K562 (cell line): ENCODE data around the gene TRIM36. TPM values are rescaled to one million over a fixed set of nuclear protein-coding genes. Genes with fewer than 3 reads are reported as not detected.

Experiments
- ATAC-seq: fragments of 200-7000 bp; cut with Tn5 transposase; 3 replicates; pipeline ENCODE4 v1.9.1; 2020; ENCODE audit warnings: moderate library complexity
- BruUV-seq: library from RNA; stranded (reverse); fragments of 400-500 nt; replicated peaks from 2 replicates; lab custom pipeline; 2021; lab: Mats Ljungman, UMichigan
- CTCF ChIA-PET: fragments of 300-600 bp; formaldehyde crosslinking; extraction: SDS; loops from one replicate; lab custom pipeline; 2021; ENCODE audit warnings: low intra/inter-chr PET ratio; lab: Yijun Ruan, JAX
- POLR2A ChIA-PET: fragments of 300-600, 350-650 bp; sonication (Branson Sonifier 250); formaldehyde crosslinking; extraction: SDS; loops from one replicate; lab custom pipeline; 2021; ENCODE audit warnings: antibody characterized with exemption, inconsistent platforms; lab: Yijun Ruan, JAX
- DNase-seq, 4 experiments: peaks; one replicate each; pipeline versions ENCODE4 v3.0.0 to v3.0.0-alpha.2; 2011 to 2018; ENCODE audit warnings: low spot score in 3 of 4, mixed read lengths in 3 of 4; ENCODE audit errors: extremely low read depth in 1 of 4
- FAIRE-seq: peaks from 2 replicates; lab custom pipeline; 2011; peaks lifted over from hg19 to GRCh38; lab: Jason Lieb, UNC
- H2AFZ ChIP-seq: 2 replicates; pipeline ENCODE4 v1.6.0; 2011; ENCODE audit warnings: low read depth, low read length, control low read depth, inconsistent platforms
- H3K27ac ChIP-seq: fragments of 200-600 bp; 3 replicates; pipeline ENCODE4 v1.8.0; 2011; ENCODE audit warnings: low read depth, mild to moderate bottlenecking, control low read depth, inconsistent platforms, low read length, moderate library complexity, mixed read lengths; ENCODE audit errors: extremely low read depth
- H3K27me3 ChIP-seq, 2 experiments: fragments of 300-600 bp in 1 of 2; 2 replicates in 1 of 2; 3 replicates in 1 of 2; pipeline versions ENCODE4 v1.6.0 to v1.8.0; 2011; ENCODE audit warnings: inconsistent platforms in 2 of 2, low read length in 2 of 2, mild to moderate bottlenecking in 1 of 2, mixed read lengths in 1 of 2, moderate library complexity in 1 of 2; ENCODE audit not compliant: control insufficient read depth in 2 of 2, insufficient read depth in 2 of 2
- H3K36me3 ChIP-seq: fragments of 300-600 bp; 3 replicates; pipeline ENCODE4 v1.8.0; 2011; ENCODE audit warnings: mild to moderate bottlenecking, low read length, inconsistent platforms; ENCODE audit not compliant: control insufficient read depth, insufficient read depth
- H3K4me1 ChIP-seq, 2 experiments: fragments of 200-600 bp in 1 of 2; replicated peaks in 1 of 2; 2 replicates in 1 of 2; 3 replicates in 1 of 2; pipeline versions ENCODE4 v1.5.1 to v1.8.0; 2011; ENCODE audit warnings: inconsistent platforms in 2 of 2, low read length in 2 of 2, mild to moderate bottlenecking in 1 of 2, mixed read lengths in 1 of 2, moderate library complexity in 1 of 2; ENCODE audit not compliant: control insufficient read depth in 2 of 2, insufficient read depth in 2 of 2
- H3K4me2 ChIP-seq: 2 replicates; pipeline ENCODE4 v1.6.1; 2011; ENCODE audit warnings: low read length, control low read depth, inconsistent platforms, mixed read lengths; ENCODE audit not compliant: insufficient read depth
- H3K4me3 ChIP-seq: fragments of 200-600 bp; sonication (generic), shearing (Covaris generic); 2 replicates; pipeline ENCODE4 v1.5.1; 2016; ENCODE audit warnings: control low read depth, inconsistent platforms
- H3K79me2 ChIP-seq: fragments of 200-600 bp; 3 replicates; pipeline ENCODE4 v1.8.0; 2011; ENCODE audit warnings: low read length, inconsistent platforms; ENCODE audit not compliant: control insufficient read depth, insufficient read depth
- H3K9ac ChIP-seq, 2 experiments: 2 replicates each; pipeline versions ENCODE4 v1.6.0 to v1.6.1; 2011; ENCODE audit warnings: low read depth in 2 of 2, low read length in 2 of 2, control low read depth in 1 of 2, inconsistent platforms in 1 of 2, mild to moderate bottlenecking in 1 of 2, mixed read lengths in 1 of 2; ENCODE audit not compliant: insufficient read depth in 1 of 2
- H3K9me1 ChIP-seq: one replicate; pipeline ENCODE4 v1.6.0; 2011; ENCODE audit warnings: inconsistent platforms, mild to moderate bottlenecking, low read length, moderate library complexity; ENCODE audit not compliant: control insufficient read depth, insufficient read depth
- H3K9me3 ChIP-seq: replicated peaks from 2 replicates; pipeline ENCODE4 v1.5.1; 2011; ENCODE audit warnings: low read depth, low read length, inconsistent platforms; ENCODE audit not compliant: control insufficient read depth, insufficient read depth
- H4K20me1 ChIP-seq: replicated peaks from 2 replicates; pipeline ENCODE4 v1.6.1; 2011; ENCODE audit warnings: low read length, inconsistent platforms, mixed read lengths; ENCODE audit not compliant: control insufficient read depth, insufficient read depth
- ADNP ChIP-seq: fragments of 200-800 bp; sonication (Bioruptor generic); IDR thresholded peaks from 2 replicates; pipeline ENCODE4 v1.6.1; 2016; ENCODE audit warnings: missing genetic modification characterization, missing compliant biosample characterization
- ARID1B ChIP-seq: fragments of 450-650 bp; IDR thresholded peaks from 2 replicates; pipeline ENCODE4 v1.6.1; 2016; ENCODE audit warnings: antibody characterized with exemption, mild to moderate bottlenecking, inconsistent platforms
- CBFB ChIP-seq: sonication (generic); formaldehyde crosslinking; IDR thresholded peaks from 2 replicates; pipeline ENCODE4 v1.4.0; 2020; ENCODE audit warnings: mild to moderate bottlenecking, missing genetic modification reagents
- CBX1 ChIP-seq: sonication (generic); IDR thresholded peaks from 2 replicates; pipeline ENCODE4 v1.6.1; 2016; ENCODE audit warnings: antibody characterized with exemption, low read depth, mild to moderate bottlenecking
- CXXC5 ChIP-seq: fragments of 250-450 bp; sonication (Bioruptor Pico); IDR thresholded peaks from 2 replicates; pipeline ENCODE4 v1.8.0; 2022; ENCODE audit warnings: inconsistent platforms, mild to moderate bottlenecking, moderate library complexity
- EHMT2 ChIP-seq: fragments of 450-650 bp; IDR thresholded peaks from 2 replicates; pipeline ENCODE4 v1.6.1; 2018; ENCODE audit warnings: antibody characterized with exemption
- KDM4B ChIP-seq, 2 experiments: fragments of 450-650 bp in 1 of 2; sonication (generic) in 1 of 2; IDR thresholded peaks; 2 replicates each; pipeline ENCODE4 v1.6.1; 2016 to 2017; ENCODE audit warnings: borderline replicate concordance in 2 of 2, antibody characterized with exemption in 1 of 2, low read depth in 1 of 2, mild to moderate bottlenecking in 1 of 2
- LARP7 ChIP-seq: fragments of 450-650 bp; IDR thresholded peaks from 2 replicates; pipeline ENCODE4 v1.6.1; 2016
- OTX1 ChIP-seq: fragments of 450-650 bp; formaldehyde crosslinking; IDR thresholded peaks from 2 replicates; pipeline ENCODE4 v1.4.0; 2022; ENCODE audit warnings: mild to moderate bottlenecking
- RBFOX2 ChIP-seq: fragments of 200-400 bp; formaldehyde crosslinking; IDR thresholded peaks from 2 replicates; pipeline ENCODE4 v1.6.1; 2017; ENCODE audit warnings: low read depth, mild to moderate bottlenecking, low read length, moderate library complexity
- SMC3 ChIP-seq: conservative IDR thresholded peaks from 2 replicates; pipeline ENCODE4 v1.6.1; 2011; ENCODE audit warnings: low read depth, low read length, improper control_type of control experiment; ENCODE audit not compliant: insufficient read depth
- ZNF354B ChIP-seq: fragments of 250-450 bp; sonication (Bioruptor Pico); IDR thresholded peaks from 2 replicates; pipeline ENCODE4 v1.4.0; 2020
- ZNF384 ChIP-seq: IDR thresholded peaks from 2 replicates; pipeline ENCODE4 v1.6.1; 2012; ENCODE audit warnings: low read depth, low read length, improper control_type of control experiment
- ZNF644 ChIP-seq: fragments of 200-800 bp; sonication (Bioruptor generic); IDR thresholded peaks from 2 replicates; pipeline ENCODE4 v1.6.1; 2016; ENCODE audit warnings: low read depth, missing genetic modification characterization, missing compliant biosample characterization
- WGBS: fragments of 100-300 bp; shearing (Covaris generic); methylation state at CpG from one replicate; pipeline ENCODE4 v1.1.6; 2016; ENCODE audit warnings: low coverage, mixed read lengths; ENCODE audit not compliant: insufficient coverage; ENCODE audit errors: missing lambda C conversion rate; 5-methylcytosine and 5-hydroxymethylcytosine counted together
- in situ Hi-C: fragments of 300-500 bp; cut with MboI; formaldehyde crosslinking; loops from 4 replicates; pipeline ENCODE4 v1.15.0; 2018; ENCODE audit warnings: inconsistent platforms, mixed read lengths
- intact Hi-C: fragments of 100-400 bp; cut with micrococcal nuclease; formaldehyde crosslinking; loops from 2 replicates; pipeline ENCODE4 v1.14.2; 2022
- polyA plus RNA-seq, 8 experiments: library from polyadenylated mRNA; depleted of rRNA in 4 of 8; stranded (reverse) in 5 of 8; unstranded in 3 of 8; fragments of >200 nt; fragmentation: Nextera tagmentation in 2 of 8; fragmentation: Illumina TruSeq in 1 of 8; extraction: Ambion mirVana in 2 of 8; extraction: Trizol in 1 of 8; gene quantifications; 2 replicates each; pipeline versions ENCODE4 v1.2.1 to v1.2.3, GENCODE V29; 2011 to 2014; ENCODE audit warnings: inconsistent platforms in 1 of 8, missing spikeins in 1 of 8
- total RNA-seq, 7 experiments: library from RNA; depleted of rRNA in 6 of 7; stranded (reverse); fragments of >200 nt in 6 of 7; fragmentation: Illumina TruSeq in 2 of 7; extraction: Trizol in 2 of 7; gene quantifications; 2 replicates each; pipeline versions ENCODE4 v1.2.1 to v1.2.3, GENCODE V29; 2011 to 2021; ENCODE audit warnings: low replicate concordance in 1 of 7
- TF ChIP-seq, protein P1 (sequence below): fragments of 450-650 bp; IDR thresholded peaks from 2 replicates; pipeline ENCODE4 v1.6.1; 2017; ENCODE audit warnings: antibody characterized with exemption
- TF ChIP-seq, protein P2 (sequence below): fragments of 250-450 bp; sonication (Bioruptor Pico); IDR thresholded peaks from 2 replicates; pipeline ENCODE4 v1.9.0; 2021; ENCODE audit warnings: mild to moderate bottlenecking
- TF ChIP-seq, protein P3 (sequence below): fragments of 450-650 bp; formaldehyde crosslinking; IDR thresholded peaks from 2 replicates; pipeline ENCODE4 v1.4.0; 2020; ENCODE audit warnings: mild to moderate bottlenecking, moderate library complexity
- TF ChIP-seq, protein P4 (sequence below), 3 experiments: fragments of 200-800 bp in 1 of 3; sonication (Bioruptor generic) in 1 of 3; sonication (generic) in 1 of 3; formaldehyde crosslinking in 1 of 3; IDR thresholded peaks; 2 replicates each; pipeline versions ENCODE4 v1.6.1 to v1.8.0; 2016 to 2022; ENCODE audit warnings: mild to moderate bottlenecking in 2 of 3, missing compliant biosample characterization in 2 of 3, missing genetic modification characterization in 2 of 3, missing genetic modification reagents in 1 of 3

The TRIM36 gene
- total and polyA plus RNA-seq, 9 of the 15 experiments (the other 6 are each of a cell fraction or from before 2014, with no cell fraction given), result 0.10 to 0.71 (median 0.31) TPM

DNA sequence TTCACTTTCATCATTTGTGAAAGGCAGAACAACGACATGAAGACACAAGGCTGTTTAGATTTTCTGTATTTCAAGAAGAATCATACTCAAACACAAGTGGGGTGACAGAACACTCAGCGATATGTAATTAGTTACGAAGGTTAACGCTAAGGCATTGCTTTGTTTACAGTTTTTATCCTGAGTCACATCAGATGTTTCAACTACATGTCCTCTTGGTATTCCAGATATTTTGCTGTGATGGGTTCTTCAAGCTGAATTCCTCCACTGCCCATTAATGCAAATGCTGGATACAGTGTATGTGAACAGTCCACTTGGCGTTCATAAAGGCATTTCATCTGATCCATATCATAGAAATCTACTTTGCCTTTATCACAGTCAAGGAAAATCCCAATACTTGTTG lies 43.4 kb downstream of the TRIM36 start (continued):
- TF ChIP-seq, protein P1, sequence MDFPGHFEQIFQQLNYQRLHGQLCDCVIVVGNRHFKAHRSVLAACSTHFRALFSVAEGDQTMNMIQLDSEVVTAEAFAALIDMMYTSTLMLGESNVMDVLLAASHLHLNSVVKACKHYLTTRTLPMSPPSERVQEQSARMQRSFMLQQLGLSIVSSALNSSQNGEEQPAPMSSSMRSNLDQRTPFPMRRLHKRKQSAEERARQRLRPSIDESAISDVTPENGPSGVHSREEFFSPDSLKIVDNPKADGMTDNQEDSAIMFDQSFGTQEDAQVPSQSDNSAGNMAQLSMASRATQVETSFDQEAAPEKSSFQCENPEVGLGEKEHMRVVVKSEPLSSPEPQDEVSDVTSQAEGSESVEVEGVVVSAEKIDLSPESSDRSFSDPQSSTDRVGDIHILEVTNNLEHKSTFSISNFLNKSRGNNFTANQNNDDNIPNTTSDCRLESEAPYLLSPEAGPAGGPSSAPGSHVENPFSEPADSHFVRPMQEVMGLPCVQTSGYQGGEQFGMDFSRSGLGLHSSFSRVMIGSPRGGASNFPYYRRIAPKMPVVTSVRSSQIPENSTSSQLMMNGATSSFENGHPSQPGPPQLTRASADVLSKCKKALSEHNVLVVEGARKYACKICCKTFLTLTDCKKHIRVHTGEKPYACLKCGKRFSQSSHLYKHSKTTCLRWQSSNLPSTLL, result no peak
- no peak for TF ChIP-seq CBFB
- TF ChIP-seq, protein P2, sequence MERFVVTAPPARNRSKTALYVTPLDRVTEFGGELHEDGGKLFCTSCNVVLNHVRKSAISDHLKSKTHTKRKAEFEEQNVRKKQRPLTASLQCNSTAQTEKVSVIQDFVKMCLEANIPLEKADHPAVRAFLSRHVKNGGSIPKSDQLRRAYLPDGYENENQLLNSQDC (CRISPR knock-in tag), result no peak

- ATAC-seq (no peak), FAIRE-seq (no peak), DNase-seq (no peak)
- intact Hi-C loops, result no loop called here
- H2AFZ ChIP-seq, result no peak overlapping the region
- no peaks in the 10 kb centered on the region for H3K36me3 ChIP-seq
- ChIA-PET POLR2A (interaction anchor here (0.8 kb wide), 1 partner anchor 13 kb away, joined by 4 read pairs; no protein-coding TSS in a partner anchor), CTCF (no interaction called here)
- no peak overlapping the region for H3K27ac ChIP-seq
- in situ Hi-C loops, result no loop called here
- BruUV-seq, result no TSS peak
- H3K4me1 ChIP-seq, result no peaks in the 10 kb centered on the region
- H3K4me2 ChIP-seq, result no peak overlapping the region
- no peaks in the 10 kb centered on the region for H3K27me3 ChIP-seq
- no peaks in the 10 kb centered on the region for H3K9me3 ChIP-seq
- no peak overlapping the region for H3K4me3 ChIP-seq
- 7% methylated on average over 1 of the region's 1 CpG for WGBS
- H3K9ac ChIP-seq, result no peak overlapping the region
- H3K9me1 ChIP-seq, result no peaks in the 10 kb centered on the region
- H4K20me1 ChIP-seq, result no peaks in the 10 kb centered on the region
- no peaks in the 10 kb centered on the region for H3K79me2 ChIP-seq
- TF ChIP-seq RBFOX2 (no peak), ZNF384 (no peak), ADNP (tag) (no peak), SMC3 (no peak), KDM4B (IDR thresholded peaks at IDR 0.05; ENCODE audit: borderline replicate concordance in 2 of 2, low read depth in 1 of 2) (no peak), ARID1B (no peak), CBX1 (no peak), ZNF354B (CRISPR knock-in tag) (no peak), ZNF644 (tag) (no peak), EHMT2 (no peak), LARP7 (no peak), OTX1 (CRISPR knock-in tag) (no peak), CXXC5 (no peak)
- TF ChIP-seq, protein P3, sequence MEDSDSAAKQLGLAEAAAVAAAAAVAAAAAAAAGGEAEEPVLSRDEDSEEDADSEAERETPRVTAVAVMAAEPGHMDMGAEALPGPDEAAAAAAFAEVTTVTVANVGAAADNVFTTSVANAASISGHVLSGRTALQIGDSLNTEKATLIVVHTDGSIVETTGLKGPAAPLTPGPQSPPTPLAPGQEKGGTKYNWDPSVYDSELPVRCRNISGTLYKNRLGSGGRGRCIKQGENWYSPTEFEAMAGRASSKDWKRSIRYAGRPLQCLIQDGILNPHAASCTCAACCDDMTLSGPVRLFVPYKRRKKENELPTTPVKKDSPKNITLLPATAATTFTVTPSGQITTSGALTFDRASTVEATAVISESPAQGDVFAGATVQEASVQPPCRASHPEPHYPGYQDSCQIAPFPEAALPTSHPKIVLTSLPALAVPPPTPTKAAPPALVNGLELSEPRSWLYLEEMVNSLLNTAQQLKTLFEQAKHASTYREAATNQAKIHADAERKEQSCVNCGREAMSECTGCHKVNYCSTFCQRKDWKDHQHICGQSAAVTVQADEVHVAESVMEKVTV (CRISPR knock-in tag), result no peak
- TF ChIP-seq, protein P4, sequence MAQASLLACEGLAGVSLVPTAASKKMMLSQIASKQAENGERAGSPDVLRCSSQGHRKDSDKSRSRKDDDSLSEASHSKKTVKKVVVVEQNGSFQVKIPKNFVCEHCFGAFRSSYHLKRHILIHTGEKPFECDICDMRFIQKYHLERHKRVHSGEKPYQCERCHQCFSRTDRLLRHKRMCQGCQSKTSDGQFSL (CRISPR knock-in tag; IDR thresholded peaks at IDR 0.05), result no peak
- TF ChIP-seq, protein P4 (tag; IDR thresholded peaks at IDR 0.05), result no peak
Measured at GRCh38 chr5:115124741-115125140, 45.0 kb downstream of the TRIM36 start.
